ENCODE measurements around the gene KREMEN1.

DNA sequence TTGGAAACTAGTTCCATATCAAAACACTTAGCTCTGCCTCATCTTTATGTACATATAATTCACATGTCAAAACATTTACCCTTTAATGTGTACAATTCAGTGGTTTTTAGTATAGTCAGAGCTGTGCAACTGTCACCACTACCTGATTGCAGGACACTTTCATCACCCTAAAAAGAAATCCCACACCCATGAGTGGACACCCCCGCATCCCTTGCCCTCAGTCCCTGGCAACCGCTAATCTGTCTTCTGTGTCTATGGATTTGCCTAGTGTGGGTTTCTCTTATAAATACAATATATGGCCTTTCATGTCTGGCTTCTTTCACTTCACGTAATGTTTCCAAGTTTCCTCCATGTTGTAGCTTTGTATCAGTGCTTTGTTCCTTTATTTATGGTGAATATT, 124.3 kb downstream of the KREMEN1 start:
- no peak for TF ChIP-seq EGR1 (IDR thresholded peaks at IDR 0.05; ENCODE audit: low read depth)
- TF ChIP-seq, protein P1, sequence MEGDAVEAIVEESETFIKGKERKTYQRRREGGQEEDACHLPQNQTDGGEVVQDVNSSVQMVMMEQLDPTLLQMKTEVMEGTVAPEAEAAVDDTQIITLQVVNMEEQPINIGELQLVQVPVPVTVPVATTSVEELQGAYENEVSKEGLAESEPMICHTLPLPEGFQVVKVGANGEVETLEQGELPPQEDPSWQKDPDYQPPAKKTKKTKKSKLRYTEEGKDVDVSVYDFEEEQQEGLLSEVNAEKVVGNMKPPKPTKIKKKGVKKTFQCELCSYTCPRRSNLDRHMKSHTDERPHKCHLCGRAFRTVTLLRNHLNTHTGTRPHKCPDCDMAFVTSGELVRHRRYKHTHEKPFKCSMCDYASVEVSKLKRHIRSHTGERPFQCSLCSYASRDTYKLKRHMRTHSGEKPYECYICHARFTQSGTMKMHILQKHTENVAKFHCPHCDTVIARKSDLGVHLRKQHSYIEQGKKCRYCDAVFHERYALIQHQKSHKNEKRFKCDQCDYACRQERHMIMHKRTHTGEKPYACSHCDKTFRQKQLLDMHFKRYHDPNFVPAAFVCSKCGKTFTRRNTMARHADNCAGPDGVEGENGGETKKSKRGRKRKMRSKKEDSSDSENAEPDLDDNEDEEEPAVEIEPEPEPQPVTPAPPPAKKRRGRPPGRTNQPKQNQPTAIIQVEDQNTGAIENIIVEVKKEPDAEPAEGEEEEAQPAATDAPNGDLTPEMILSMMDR (IDR thresholded peaks at IDR 0.05 in 2 of 3, conservative IDR thresholded peaks at IDR 0.05 in 1 of 3; ENCODE audit: borderline replicate concordance in 1 of 3, insufficient read depth in 1 of 3, low read depth in 2 of 3, low read length in 2 of 3) = no peak
- TF ChIP-seq, protein P2, sequence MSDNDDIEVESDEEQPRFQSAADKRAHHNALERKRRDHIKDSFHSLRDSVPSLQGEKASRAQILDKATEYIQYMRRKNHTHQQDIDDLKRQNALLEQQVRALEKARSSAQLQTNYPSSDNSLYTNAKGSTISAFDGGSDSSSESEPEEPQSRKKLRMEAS (IDR thresholded peaks at IDR 0.05) = no peak
- TF ChIP-seq YY1 (IDR thresholded peaks at IDR 0.05; ENCODE audit: extremely low read depth, insufficient replicate concordance, low read depth, low read length) = no peak
- TF ChIP-seq FOSL1 (IDR thresholded peaks at IDR 0.05; ENCODE audit: low read depth) = no peak
